Liver (tissue), 3 donors: ENCODE results near the gene ITGB4.

Source experiments
- CTCF ChIP-seq: fragments of 150-350 bp; IDR thresholded peaks from 2 replicates; pipeline ENCODE4 v1.5.1; 2017; ENCODE audit warnings: improper control_type of control experiment, low read depth, low read length; ENCODE audit not compliant: missing input control
- SP1 ChIP-seq: IDR thresholded peaks from 2 replicates; pipeline ENCODE4 v1.6.1; 2018; ENCODE audit warnings: antibody characterized with exemption, mild to moderate bottlenecking
- ZBTB33 ChIP-seq: IDR thresholded peaks from 2 replicates; pipeline ENCODE4 v1.6.1; 2016; ENCODE audit warnings: antibody characterized with exemption
- donor health status: healthy.
- donor health status: healthy.

DNA sequence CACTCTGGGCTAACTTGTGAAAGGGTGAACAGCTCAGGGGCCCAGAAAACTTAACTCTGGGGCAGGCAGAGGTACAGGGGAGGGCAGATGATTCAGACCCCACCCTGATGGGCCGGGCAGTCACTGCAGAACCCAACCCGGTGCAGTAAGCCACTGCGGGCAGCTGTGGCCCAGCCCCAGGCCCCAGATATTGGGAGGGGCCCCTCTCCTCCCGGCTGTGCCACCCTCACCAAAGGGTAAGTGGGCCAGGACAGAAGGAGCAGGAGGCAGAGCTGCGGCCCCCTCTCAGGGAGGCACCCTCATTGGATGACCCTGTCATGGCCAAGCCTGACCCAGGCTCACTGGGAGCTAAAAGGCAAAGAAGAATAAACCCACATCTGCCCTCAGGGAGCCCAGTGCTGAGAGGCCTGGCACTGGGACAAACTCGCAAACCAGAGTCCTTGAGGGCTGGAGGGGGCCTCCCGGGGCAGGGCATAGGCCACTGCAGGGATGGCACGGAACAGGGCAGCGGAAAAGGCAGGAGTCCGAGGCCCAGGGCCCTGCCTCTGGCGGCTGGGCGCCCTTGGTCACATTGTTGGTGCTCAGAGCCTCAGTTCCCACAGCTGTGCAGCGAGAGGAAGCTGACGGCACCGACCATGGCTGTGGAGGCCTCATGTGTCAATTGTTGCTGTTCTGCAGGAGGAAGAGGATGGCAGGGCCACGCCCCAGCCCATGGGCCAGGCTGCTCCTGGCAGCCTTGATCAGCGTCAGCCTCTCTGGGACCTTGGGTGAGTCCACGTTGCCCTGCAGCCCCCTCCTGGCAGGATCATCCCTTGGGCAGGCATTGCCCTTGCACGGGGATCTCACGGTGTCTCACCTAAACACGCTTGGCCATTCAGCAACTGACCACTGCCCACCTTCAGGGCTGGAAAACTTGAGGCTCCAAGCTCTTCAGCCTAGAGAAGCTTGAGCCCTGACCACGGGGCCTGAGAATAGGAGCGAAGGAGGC, 3.1 kb downstream of the ITGB4 start:
- TF ChIP-seq CTCF (no peak), ZBTB33 (no peak), SP1 (no peak)
